SKM-1 (cell line): ENCODE results near the gene KTN1.
A peak's percentile ranks its signal among the peaks of the same experiment; 100 is the strongest.

Source experiments
- DNase-seq: peaks from one replicate; lab custom pipeline; 2025; ENCODE audit not compliant: unreplicated experiment; lab: John Stamatoyannopoulos, UW

KTN1 gene, protein sequence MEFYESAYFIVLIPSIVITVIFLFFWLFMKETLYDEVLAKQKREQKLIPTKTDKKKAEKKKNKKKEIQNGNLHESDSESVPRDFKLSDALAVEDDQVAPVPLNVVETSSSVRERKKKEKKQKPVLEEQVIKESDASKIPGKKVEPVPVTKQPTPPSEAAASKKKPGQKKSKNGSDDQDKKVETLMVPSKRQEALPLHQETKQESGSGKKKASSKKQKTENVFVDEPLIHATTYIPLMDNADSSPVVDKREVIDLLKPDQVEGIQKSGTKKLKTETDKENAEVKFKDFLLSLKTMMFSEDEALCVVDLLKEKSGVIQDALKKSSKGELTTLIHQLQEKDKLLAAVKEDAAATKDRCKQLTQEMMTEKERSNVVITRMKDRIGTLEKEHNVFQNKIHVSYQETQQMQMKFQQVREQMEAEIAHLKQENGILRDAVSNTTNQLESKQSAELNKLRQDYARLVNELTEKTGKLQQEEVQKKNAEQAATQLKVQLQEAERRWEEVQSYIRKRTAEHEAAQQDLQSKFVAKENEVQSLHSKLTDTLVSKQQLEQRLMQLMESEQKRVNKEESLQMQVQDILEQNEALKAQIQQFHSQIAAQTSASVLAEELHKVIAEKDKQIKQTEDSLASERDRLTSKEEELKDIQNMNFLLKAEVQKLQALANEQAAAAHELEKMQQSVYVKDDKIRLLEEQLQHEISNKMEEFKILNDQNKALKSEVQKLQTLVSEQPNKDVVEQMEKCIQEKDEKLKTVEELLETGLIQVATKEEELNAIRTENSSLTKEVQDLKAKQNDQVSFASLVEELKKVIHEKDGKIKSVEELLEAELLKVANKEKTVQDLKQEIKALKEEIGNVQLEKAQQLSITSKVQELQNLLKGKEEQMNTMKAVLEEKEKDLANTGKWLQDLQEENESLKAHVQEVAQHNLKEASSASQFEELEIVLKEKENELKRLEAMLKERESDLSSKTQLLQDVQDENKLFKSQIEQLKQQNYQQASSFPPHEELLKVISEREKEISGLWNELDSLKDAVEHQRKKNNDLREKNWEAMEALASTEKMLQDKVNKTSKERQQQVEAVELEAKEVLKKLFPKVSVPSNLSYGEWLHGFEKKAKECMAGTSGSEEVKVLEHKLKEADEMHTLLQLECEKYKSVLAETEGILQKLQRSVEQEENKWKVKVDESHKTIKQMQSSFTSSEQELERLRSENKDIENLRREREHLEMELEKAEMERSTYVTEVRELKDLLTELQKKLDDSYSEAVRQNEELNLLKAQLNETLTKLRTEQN (N-terminal part only)

DNA sequence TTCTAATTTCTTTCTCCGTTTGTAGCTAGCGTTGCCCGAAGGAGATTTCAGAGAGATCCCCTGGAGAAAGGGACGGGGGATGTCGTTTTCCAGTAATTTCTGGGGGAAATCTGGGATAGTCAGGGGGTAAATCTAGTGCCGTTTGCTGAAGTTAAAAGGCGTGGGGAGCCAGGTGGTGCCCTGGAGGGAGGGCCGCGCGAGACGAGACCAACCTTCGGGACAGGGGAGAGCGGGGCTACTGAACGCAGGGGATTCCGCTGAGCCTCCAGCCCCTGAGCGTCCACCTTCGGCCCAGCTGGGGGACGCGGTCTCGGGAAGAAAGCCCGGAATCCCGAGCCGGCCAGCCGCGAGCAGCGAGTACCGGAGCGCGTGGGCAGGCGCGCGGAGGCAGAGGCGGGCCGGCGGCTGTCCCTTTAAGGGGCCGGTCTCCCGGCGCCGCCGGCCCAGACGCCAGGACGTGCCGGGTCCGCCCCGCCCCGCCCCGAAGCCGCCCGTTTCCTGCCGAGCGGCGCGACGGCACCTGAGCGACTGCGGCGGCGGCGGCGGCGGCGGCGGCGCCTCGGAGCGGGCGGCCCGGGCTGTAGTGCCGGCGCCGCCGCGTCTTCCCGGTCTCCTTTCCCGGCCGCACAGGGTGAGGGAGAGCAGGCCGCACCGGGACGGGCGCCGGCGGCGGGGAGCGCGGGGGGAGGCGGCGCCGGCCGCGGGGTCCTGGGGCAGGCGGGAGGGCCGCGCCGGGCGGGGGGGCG lies at the start of gene KTN1:
TSS of gene KTN1 (plus strand) at position 484 of the 746 bp plus-strand sequence. CDS start 31,842 bp downstream, outside the sequence.
- DNase-seq: peak; percentile 2

DNA sequence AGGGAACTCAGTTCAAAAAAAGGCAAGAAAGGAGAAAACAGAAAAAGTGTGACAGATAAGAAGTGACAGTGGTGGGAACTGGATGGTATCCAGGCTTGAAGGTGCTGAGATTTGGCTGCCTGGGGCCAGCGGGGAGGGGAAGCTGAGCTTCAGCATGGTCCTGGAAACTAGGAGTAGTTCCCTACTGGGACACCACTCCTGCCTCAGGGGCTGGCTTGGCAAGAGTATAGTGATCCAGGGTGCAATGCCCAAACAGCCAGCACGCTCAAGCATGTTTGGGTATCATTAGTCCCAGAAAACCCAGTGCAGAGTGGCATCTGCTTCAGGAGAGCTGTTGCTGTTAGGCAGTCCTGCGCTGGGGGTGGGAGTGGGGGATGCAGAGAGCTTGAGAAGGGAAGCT lies 49.5 kb upstream of the KTN1 start:
- DNase-seq: no peak

DNA sequence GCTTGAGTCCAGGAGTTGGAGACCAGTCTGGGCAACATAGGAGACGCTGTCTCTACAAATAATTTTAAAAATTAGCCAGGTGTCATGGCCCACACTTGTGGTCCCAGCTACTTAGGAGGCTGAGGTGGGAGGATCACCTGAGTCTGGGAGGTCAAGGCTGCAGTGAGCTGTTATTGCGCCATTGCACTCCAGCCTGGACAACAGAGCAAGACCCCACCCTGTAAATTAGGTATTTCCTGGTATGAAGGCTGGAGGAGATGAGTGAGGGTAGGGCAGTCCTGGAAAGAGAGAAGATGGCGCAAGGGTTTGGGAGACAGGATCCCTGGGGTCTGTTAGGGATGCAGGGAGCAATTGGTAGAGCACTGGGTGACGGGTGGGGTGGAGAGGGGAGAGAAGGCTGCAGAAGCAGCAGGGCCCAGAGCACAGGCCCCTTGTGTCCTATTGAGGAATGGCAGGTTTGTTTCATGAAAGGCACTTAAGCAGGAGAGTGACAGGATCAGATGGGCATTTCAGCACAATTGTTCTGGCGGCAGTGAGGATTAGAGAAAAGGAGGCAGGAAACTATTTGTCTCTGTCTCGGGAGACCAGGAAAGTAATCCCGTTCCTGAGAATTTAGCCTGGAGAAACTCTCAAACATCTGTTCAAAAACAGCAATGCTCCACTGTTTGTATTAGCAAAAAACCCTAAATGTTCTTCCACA lies 47.2 kb upstream of the KTN1 start:
- DNase-seq: no peak

DNA sequence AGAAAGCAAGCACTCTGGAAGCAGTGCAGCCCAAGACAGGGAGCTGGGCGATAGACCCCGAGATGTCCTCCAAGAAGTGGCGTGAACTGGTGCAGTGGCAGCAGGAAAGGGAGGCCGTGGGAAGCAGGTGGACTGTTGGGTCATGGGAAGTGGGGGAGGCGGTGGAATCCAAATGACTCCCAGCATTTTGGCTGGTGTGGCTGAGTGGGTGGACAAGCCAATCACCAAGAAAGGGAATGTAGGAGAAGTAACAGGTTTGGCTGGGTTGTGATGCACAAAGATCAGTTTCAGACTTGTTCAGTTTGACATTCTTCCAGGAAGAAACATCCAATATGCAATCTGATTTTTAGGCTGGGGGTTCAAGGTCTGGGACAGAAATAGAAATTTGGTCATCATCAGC lies 46.0 kb upstream of the KTN1 start:
- no peak for DNase-seq

DNA sequence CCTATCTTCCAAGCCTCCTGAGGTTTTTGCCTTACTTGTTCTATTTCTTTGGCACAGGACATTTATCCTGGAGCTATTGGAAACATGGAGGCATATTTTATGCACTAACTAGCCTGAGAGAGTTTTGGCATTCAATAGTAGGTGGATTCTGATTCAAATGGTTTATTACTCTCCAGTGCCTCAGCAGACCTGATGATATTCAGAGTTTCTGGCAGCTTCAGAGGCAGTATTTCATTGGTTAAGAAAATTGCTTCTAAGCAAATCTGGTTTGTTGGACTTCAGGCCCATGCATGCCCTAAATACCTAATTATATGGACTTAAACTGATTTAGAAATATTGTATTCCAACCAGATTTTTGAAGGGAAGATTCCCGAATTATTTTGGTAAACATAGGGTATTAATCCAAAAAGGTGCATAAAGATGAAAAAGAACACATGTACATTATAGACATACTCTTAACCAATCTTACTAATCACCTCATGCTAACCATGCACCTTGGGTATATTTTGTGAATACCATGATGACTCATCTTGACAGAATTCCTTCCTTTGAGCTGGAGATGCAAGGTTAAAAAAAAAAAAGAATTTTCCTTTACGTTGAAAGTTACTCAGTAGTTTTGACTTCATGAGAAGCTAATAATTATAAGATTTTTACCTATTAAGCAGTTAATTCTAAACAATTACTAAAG lies 44.3 kb upstream of the KTN1 start:
- no peak for DNase-seq

DNA sequence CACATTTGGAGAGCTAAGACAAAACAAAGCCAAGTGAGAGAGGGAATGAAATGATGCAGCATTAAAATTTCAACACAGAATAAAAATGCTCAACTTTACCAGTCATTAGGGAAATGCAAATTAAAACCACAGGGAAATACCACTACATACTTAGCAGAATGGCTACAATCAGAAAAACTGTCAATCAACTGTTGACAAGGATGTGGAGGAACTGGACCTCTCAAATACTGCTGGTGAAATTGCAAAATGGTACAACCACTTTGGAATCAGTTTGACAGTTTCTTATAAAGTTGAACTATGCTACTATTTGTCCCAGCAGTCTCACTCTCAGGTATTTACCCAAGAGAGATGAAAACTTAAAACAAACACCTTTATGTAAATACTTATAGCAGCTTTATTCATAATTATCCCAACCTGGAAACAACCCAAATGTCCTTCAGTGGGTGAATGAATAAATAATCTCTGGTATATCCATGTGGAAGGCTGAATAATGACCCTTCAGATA lies 43.8 kb upstream of the KTN1 start:
- DNase-seq: no peak

DNA sequence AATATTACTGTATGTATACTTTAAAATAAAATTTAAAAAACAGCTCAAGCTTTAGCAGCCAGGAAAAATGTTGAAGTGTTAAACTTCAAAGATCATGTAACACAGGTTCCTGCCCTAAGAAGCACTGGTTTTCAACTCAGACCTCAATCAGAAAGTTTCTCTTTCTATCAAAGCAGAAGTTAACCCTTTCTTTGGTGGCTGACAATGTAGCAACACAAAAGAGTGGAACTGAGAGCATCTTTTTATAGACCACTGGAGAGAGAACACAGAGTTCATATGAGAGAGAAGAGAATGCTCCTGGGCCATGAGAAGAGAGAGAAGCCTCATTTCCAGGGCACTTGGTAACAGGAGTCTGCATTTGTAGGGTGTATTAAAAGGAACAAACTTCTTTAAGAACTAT lies 42.2 kb upstream of the KTN1 start:
- no peak for DNase-seq

DNA sequence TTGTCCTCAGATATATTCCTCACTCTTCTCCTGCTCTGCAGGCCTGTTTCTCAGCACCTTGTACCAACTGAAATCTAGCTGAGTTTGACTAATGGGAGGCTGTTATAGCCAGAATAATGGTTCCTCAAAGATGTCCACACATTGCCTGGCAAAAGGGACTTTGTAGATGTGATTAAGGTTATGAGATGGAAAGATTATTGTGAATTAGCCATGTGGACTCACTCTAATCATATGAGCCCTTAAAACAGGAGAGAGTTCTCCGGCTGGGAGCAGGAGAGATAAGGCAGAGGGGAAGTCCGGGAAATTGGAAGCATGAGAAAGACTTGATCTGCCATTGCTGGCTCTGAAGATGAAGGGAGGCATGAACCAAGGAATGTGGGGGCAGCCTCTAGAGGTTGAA lies 40.0 kb upstream of the KTN1 start:
- DNase-seq: no peak

DNA sequence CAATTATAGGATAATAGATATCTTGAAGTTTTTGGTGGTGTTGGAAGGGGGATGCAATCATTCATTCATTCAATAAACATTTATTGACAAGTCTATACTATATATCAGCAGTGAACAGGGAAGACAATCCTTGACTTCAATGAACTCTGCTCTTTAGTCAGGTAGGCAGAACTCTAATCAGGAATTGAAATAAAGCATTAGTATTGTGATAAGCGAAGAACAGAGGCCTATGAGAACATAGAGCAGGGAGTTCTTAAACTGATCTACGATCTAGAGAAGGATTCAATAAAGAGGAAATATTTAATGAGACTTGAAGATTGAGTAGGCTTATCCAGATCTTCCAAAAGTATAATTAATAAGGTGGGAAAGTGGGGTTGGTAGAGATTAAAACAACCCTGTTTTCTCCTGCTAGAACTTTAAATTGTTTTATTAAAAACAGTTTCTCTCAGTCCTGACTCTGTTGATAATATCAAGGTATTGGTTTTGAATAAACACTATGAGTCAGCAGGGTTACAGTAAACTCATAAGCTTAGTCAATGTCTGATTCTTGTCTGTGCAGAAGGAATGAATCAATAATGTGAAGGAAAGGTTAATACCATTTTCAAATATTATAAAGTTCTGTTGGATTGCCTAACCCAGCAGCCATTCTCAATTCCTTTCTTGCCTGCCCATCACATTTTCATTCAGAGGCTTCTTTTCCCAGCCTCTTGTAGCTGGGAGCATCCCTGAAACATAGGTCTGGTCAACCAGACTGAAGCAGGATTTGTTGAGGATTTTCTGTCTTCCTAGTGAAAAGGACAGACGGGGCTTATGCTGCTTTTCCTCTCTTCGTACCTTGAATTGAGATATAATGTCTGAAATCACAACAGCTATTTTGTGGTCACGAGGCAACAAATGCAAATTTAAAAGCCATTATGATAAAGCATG lies 38.9 kb upstream of the KTN1 start:
- DNase-seq: no peak

DNA sequence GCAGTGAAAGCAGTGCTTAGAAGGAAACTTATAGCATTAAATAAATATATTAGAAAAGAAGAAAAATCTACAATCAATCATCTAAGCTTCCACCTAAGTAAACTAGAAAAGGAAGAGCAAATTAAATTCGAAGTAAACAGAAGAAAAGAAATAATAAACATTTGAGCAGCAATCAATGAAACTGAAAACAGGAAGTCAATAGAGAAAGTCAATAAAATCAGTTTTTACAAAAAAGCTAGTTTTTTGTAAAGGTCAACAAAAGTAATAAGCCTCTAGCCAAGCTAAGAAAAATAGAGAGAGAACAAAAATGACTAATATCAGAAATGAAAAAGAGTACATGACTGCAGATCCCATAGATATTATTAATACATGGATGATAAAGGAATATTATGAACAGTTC lies 34.2 kb upstream of the KTN1 start:
- DNase-seq: no peak

DNA sequence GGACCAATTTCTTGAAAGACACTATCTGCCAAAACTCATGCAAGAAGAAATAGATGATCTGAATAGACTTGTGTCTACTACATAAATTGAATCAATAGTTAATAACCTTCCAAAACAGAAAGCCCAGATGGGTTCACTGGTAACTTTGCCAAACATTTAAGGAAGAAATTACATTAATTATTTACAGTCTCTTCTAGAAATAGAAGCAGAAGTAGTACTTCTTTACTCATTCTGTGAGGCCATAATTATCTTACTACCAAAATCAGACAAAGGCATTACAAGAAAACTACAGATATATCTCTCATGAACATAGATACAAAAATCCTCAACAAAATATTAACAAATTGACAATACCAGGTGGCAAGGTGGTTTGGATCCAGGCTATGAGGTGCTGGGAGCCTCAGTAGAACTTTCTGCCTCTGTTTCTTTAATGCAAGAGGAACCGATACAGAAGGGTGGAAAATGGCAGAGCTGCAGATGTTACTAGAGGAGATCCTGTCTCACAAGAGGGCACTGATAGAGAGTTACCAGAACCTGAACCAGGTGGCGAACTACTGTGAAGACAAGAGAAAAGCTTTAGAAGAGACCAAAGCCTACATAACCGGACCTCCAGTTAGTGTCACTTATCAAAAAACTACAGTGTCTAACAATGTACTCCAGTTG lies 33.7 kb upstream of the KTN1 start:
- no peak for DNase-seq

DNA sequence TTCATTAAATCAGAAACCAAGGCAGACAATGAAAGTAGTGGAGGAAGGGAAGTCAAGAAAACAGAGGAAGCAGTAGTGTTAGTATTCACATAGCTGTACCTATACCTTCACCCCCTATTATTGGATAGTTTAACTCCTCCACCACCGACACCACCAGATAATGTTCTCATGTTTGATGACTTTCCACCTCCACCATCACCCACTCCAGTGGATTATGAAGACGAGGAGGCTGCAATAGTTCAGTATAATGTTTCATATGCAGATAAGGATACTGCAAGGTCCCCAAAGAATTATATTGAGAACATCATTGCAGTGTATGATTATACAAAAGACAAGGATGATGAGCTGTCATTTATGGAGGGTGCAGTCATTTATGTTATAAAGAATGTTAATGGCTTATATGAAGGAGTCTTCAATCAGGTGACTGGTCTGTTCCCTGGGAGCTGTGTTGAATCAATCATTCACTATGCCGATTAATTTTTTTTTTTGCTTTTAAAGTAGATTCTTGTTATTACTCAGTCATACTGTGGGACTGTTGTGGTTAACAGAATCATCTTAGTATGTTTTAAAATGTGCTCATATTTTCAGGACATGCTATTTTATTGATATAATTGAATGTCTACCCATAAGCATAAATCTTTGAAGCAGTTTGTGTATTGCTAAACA lies 32.2 kb upstream of the KTN1 start:
- DNase-seq: no peak

DNA sequence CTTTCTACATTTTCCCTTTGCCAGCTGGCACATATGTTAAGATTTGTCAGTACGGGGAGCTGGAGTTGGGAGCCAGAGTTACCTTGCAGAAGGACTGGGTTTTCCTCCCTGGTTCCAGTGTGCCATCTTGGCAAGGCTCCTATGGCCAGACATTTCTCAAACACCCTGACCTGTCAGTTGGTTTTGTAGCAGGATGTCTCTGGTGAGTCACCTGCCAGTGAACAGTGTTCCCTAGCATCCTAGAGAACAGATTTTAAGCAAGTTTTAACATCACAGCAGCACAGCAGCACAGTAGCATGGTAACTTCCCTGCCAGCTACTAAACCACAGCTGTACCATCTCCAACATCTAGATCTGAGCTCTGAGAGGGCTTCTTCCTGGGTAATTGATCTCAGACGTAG lies 26.2 kb upstream of the KTN1 start:
- no peak for DNase-seq

DNA sequence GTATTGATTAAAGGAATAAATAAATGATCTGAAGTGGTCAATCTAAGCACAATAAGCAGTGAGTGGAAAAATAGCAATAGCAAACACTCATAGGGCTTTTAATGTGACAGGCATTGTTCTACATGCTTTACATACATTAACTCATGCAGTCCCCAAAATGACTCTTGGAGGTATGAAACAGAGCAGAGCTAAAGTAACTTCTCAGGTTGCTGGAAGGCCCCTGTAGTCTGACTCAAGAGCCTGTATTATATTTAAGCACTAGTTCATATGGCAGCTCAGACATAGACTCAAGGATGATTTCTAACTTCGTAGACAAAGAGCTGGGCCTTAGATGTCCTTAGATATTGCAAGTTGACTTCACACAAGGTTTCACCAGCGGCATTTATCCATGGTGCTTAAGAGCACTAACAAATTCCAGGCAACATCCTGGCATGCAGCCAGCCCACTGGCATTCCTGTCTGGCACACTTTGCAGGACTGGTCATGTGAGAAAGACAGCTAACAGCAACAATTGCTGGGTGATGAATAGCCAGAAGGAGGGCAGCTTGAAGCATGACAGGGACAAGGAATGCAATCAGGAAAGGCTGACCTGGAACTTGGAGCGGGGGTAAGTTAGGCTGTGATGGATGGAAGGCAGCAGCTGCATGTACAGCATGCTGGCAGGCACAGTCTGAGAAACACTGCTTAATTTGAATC lies 22.9 kb upstream of the KTN1 start:
- no peak for DNase-seq

DNA sequence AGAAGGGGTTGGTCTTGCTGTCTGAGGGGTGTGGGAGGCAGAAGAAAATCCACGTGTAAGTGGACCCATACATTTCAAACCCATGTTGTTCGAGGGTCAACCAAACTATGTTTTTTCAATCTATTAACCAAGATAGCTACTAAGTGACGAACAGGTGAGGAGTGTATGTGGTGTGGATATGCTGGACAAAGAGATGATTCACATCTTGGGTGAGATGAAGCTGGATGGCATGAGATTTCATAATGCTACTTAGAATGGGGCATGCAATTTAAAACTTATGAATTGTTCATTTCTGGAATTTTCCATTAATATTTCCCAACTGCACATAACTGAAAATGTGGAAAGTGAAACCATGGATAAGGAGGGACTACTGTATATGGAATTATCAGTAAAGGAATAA lies 17.9 kb upstream of the KTN1 start:
- DNase-seq: no peak

DNA sequence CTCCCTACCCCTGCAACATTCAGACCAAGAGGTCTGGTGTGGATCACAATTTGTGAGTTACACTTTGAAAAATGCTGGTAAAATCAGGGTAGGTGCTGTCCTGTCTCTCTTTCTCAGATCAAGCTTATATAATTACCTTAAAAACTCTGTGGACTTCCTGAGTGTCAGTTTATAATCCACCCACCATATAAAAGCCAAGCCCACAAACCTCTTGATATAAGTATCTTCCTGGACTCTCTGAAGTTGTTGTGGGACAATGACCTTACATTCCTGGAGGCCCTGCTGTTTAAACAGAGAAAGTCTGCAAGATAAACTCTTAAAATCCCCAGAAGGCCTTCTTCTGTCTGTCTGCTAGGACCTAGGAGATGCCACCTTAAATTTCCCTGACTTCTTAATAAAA lies 11.4 kb upstream of the KTN1 start:
- DNase-seq: no peak
